ENCODE data around the gene NDUFB11.

- no peak for TF ChIP-seq TAF1 (IDR thresholded peaks at IDR 0.05; ENCODE audit: borderline replicate concordance, insufficient read depth, low read length)
- no peak for TF ChIP-seq POLR2AphosphoS5 (IDR thresholded peaks at IDR 0.05; ENCODE audit: low read depth, low read length)
- no peak for TF ChIP-seq SIN3A (IDR thresholded peaks at IDR 0.05; ENCODE audit: borderline replicate concordance, insufficient read depth, low read length)
- TF ChIP-seq REST (IDR thresholded peaks at IDR 0.05; ENCODE audit: insufficient read depth in 1 of 2, low read depth in 2 of 2, low read length in 2 of 2) = no peak
These were observed 30.5 kb upstream of the NDUFB11 start for GRCh38 chrX:47174846-47175587.

All from PFSK-1 (cell line).